ENCODE results near the gene LYPLA2. TPM values are rescaled to one million over a fixed set of nuclear protein-coding genes. Genes with fewer than 3 reads are reported as not detected.
"Not testable (repeated sequence)": the region's sequence is repeated elsewhere in the genome, so short reads cannot be mapped to it uniquely, and the experiment has no call there.

Gene LYPLA2
- total and polyA plus RNA-seq, 4 donors = 26.3 to 71.1 (median 43.2) TPM

GRCh38 chr1:23801338-23801748 lies 10.4 kb downstream of the LYPLA2 start:
- peaks cover 12 to 50% (median 44%) of the 10 kb centered on the region in 4 donors for H3K4me1 ChIP-seq (ENCODE audit: control insufficient read depth in 4 of 4, insufficient read depth in 4 of 4, low read length in 3 of 4)
- DNase-seq (ENCODE audit: low spot score) = no peak

GRCh38 chr1:23801876-23802275 lies 10.9 kb downstream of the LYPLA2 start:
- peaks cover 12 to 50% (median 44%) of the 10 kb centered on the region in 4 donors for H3K4me1 ChIP-seq (ENCODE audit: control insufficient read depth in 4 of 4, insufficient read depth in 4 of 4, low read length in 3 of 4)
- H3K9ac ChIP-seq (ENCODE audit: low read depth in 1 of 2, low read length in 2 of 2) = peak overlapping the region in 1 of 2 donors; percentile 8
- WGBS = 35% methylated on average over 10 of the region's 10 CpGs
- no peaks in the 10 kb centered on the region for H3K9me3 ChIP-seq (ENCODE audit: control insufficient read depth in 4 of 4, low read length in 3 of 4)
- peaks cover 3 to 21% (median 7%) of the 10 kb centered on the region in 4 donors for H3K36me3 ChIP-seq (ENCODE audit: control insufficient read depth in 4 of 4, insufficient read depth in 3 of 4, low read depth in 1 of 4, low read length in 3 of 4)
- no peak overlapping the region for H3K4me3 ChIP-seq (ENCODE audit: low read depth in 1 of 3, low read length in 3 of 3)
- H3K27ac ChIP-seq (ENCODE audit: low read depth in 1 of 2, low read length in 2 of 2) = peak overlapping the region; percentile 99 to 100
- H3K27me3 ChIP-seq (ENCODE audit: control insufficient read depth in 4 of 4, insufficient read depth in 4 of 4, low read length in 3 of 4) = no peaks in the 10 kb centered on the region
- TF ChIP-seq SP1 (IDR thresholded peaks at IDR 0.05) (no peak), HNF4A (conservative IDR thresholded peaks at IDR 0.05) (peak; percentile 5 to 28), JUND (IDR thresholded peaks at IDR 0.05) (no peak), FOXA2 (IDR thresholded peaks at IDR 0.05) (no peak), GABPA (IDR thresholded peaks at IDR 0.05 in 1 of 2, conservative IDR thresholded peaks at IDR 0.05 in 1 of 2) (no peak), MAX (IDR thresholded peaks at IDR 0.05) (no peak), RXRA (IDR thresholded peaks at IDR 0.05) (peak; percentile 94 to 98), YY1 (IDR thresholded peaks at IDR 0.05) (no peak)
- DNase-seq (ENCODE audit: low spot score) = no peak

More at GRCh38 chr1:23801338-23801748, 10.4 kb downstream of the LYPLA2 start:
- TF ChIP-seq GABPA (IDR thresholded peaks at IDR 0.05 in 1 of 2, conservative IDR thresholded peaks at IDR 0.05 in 1 of 2) = no peak
- TF ChIP-seq YY1 (IDR thresholded peaks at IDR 0.05) = peak; percentile 23
- no peak for TF ChIP-seq EGR1 (IDR thresholded peaks at IDR 0.05; ENCODE audit: low read depth in 2 of 2)
- TF ChIP-seq RAD21 (IDR thresholded peaks at IDR 0.05) = peak; percentile 6 to 28
- TF ChIP-seq ZBTB33 (IDR thresholded peaks at IDR 0.05) = no peak
- TF ChIP-seq NR2F2 (IDR thresholded peaks at IDR 0.05) = no peak
- TF ChIP-seq FOXA2 (IDR thresholded peaks at IDR 0.05) = no peak
- no peak for TF ChIP-seq CTCF (IDR thresholded peaks at IDR 0.05; ENCODE audit: low read depth, low read length, missing input control)
- peak; percentile 14 for TF ChIP-seq SP1 (IDR thresholded peaks at IDR 0.05)
- TF ChIP-seq HNF4A (conservative IDR thresholded peaks at IDR 0.05) = no peak
- H3K27me3 ChIP-seq (ENCODE audit: control insufficient read depth in 4 of 4, insufficient read depth in 4 of 4, low read length in 3 of 4) = no peaks in the 10 kb centered on the region
- peak overlapping the region; percentile 35 to 50 for H3K9ac ChIP-seq (ENCODE audit: low read depth in 1 of 2, low read length in 2 of 2)
- H3K27ac ChIP-seq (ENCODE audit: low read depth in 1 of 2, low read length in 2 of 2) = peak overlapping the region; percentile 99 to 100
- H3K36me3 ChIP-seq (ENCODE audit: control insufficient read depth in 4 of 4, insufficient read depth in 3 of 4, low read depth in 1 of 4, low read length in 3 of 4) = peaks cover 3 to 25% (median 6%) of the 10 kb centered on the region in 4 donors
- WGBS = 11% methylated on average over 19 of the region's 19 CpGs
- H3K9me3 ChIP-seq (ENCODE audit: control insufficient read depth in 4 of 4, low read length in 3 of 4) = no peaks in the 10 kb centered on the region
- H3K4me3 ChIP-seq (ENCODE audit: low read depth in 1 of 3, low read length in 3 of 3) = peak overlapping the region; percentile 77 to 91 (median 80)

GRCh38 chr1:23802809-23803342 lies 11.9 kb downstream of the LYPLA2 start:
- Histone ChIP-seq H3K4me1 (ENCODE audit: control insufficient read depth in 4 of 4, insufficient read depth in 4 of 4, low read length in 3 of 4) (peaks cover 12 to 47% (median 44%) of the 10 kb centered on the region in 4 donors), H3K36me3 (ENCODE audit: control insufficient read depth in 4 of 4, insufficient read depth in 3 of 4, low read depth in 1 of 4, low read length in 3 of 4) (peaks cover 2 to 23% (median 9%) of the 10 kb centered on the region in 4 donors), H3K27ac (ENCODE audit: low read depth in 1 of 2, low read length in 2 of 2) (peak overlapping the region in 1 of 2 donors; percentile 100)
- 93% methylated on average over 7 of the region's 7 CpGs for WGBS
- H3K27me3 ChIP-seq (ENCODE audit: control insufficient read depth in 4 of 4, insufficient read depth in 4 of 4, low read length in 3 of 4); DNase-seq (ENCODE audit: low spot score); H3K9me3 ChIP-seq (ENCODE audit: control insufficient read depth in 4 of 4, low read length in 3 of 4); H3K9ac ChIP-seq (ENCODE audit: low read depth in 1 of 2, low read length in 2 of 2); H3K4me3 ChIP-seq (ENCODE audit: low read depth in 1 of 3, low read length in 3 of 3): not testable (repeated sequence)

All from liver (tissue), 9 donors.